Caco-2 (cell line): ENCODE results near the gene LONP1. TPM values are rescaled to one million over a fixed set of nuclear protein-coding genes. Genes with fewer than 3 reads are reported as not detected.

Experiments used
- BruUV-seq: library from RNA; stranded (reverse); fragments of 400-500 nt; replicated peaks from 2 replicates; lab custom pipeline; 2021; lab: Mats Ljungman, UMichigan
- CTCF ChIA-PET: fragments of 300-600 bp; sonication (Branson Sonifier 250); formaldehyde crosslinking; loops from one replicate; lab custom pipeline; 2022; ENCODE audit warnings: antibody characterized with exemption; lab: Charles Lee
- POLR2A ChIA-PET: fragments of 300-600 bp; sonication (Branson Sonifier 250); formaldehyde crosslinking; loops from one replicate; lab custom pipeline; 2022; ENCODE audit warnings: antibody characterized with exemption; lab: Charles Lee
- DNase-seq, 2 experiments: peaks; one replicate each; pipeline versions ENCODE4 v3.0.0 to v3.0.0-alpha.2; 2020 to 2022
- H3K27me3 ChIP-seq: replicated peaks from 2 replicates; pipeline ENCODE4 v1.6.0; 2011; ENCODE audit warnings: low read length; ENCODE audit not compliant: control insufficient read depth, insufficient read depth
- H3K36me3 ChIP-seq: 2 replicates; pipeline ENCODE4 v1.5.1; 2011; ENCODE audit warnings: low read length; ENCODE audit not compliant: control insufficient read depth, insufficient read depth
- H3K4me1 ChIP-seq: fragments of 250-450 bp; sonication (Bioruptor Pico); 2 replicates; pipeline ENCODE4 v1.5.1; 2020; ENCODE audit warnings: mild to moderate bottlenecking
- H3K4me3 ChIP-seq: 2 replicates; pipeline ENCODE4 v1.5.1; 2011; ENCODE audit warnings: low read depth, mild to moderate bottlenecking, control low read depth, low read length
- H3K9me3 ChIP-seq: fragments of 250-450 bp; sonication (Bioruptor Pico); 2 replicates; pipeline ENCODE4 v1.5.1; 2020; ENCODE audit warnings: mild to moderate bottlenecking, moderate library complexity
- H3K27ac Mint-ChIP-seq: one replicate; pipeline ENCODE4 v1.8.0; 2022; ENCODE audit warnings: mixed read lengths; ENCODE audit not compliant: unreplicated experiment
- H3K27me3 Mint-ChIP-seq: one replicate; pipeline ENCODE4 v1.8.0; 2022; ENCODE audit warnings: mixed read lengths; ENCODE audit not compliant: insufficient read depth, unreplicated experiment
- H3K36me3 Mint-ChIP-seq: one replicate; pipeline ENCODE4 v1.8.0; 2022; ENCODE audit warnings: mild to moderate bottlenecking, mixed read lengths; ENCODE audit not compliant: insufficient read depth, unreplicated experiment
- H3K4me1 Mint-ChIP-seq: one replicate; pipeline ENCODE4 v1.8.0; 2022; ENCODE audit warnings: low read depth, mixed read lengths; ENCODE audit not compliant: unreplicated experiment
- H3K4me3 Mint-ChIP-seq: one replicate; pipeline ENCODE4 v1.8.0; 2022; ENCODE audit warnings: mild to moderate bottlenecking, moderate library complexity, mixed read lengths; ENCODE audit not compliant: unreplicated experiment
- H3K9me3 Mint-ChIP-seq: one replicate; pipeline ENCODE4 v1.8.0; 2022; ENCODE audit warnings: mixed read lengths; ENCODE audit not compliant: unreplicated experiment
- CTCF ChIP-seq, 2 experiments: fragments of 200-600 bp in 1 of 2; IDR thresholded peaks; 1 replicate in 1 of 2; 2 replicates in 1 of 2; pipeline versions ENCODE4 v1.5.1 to v1.8.0; 2011 to 2022; ENCODE audit warnings: antibody characterized with exemption in 1 of 2, control low read depth in 1 of 2, inconsistent platforms in 1 of 2, low read depth in 1 of 2, low read length in 1 of 2, mild to moderate bottlenecking in 1 of 2, moderate library complexity in 1 of 2; ENCODE audit not compliant: insufficient read depth in 1 of 2, severe bottlenecking in 1 of 2, unreplicated experiment in 1 of 2
- intact Hi-C: fragments of 100-400 bp; cut with micrococcal nuclease; formaldehyde crosslinking; loops from one replicate; pipeline ENCODE4 v1.10.0; 2022; ENCODE audit not compliant: unreplicated experiment
- total RNA-seq: library from RNA; stranded (reverse); gene quantifications from 2 replicates; pipeline ENCODE4 v1.2.3, GENCODE V29; 2022

Gene LONP1
- total RNA-seq, 1 experiment from 2014 or later: 208 TPM

- no TSS peak for BruUV-seq
- Histone ChIP-seq H3K4me1 (no peaks in the 10 kb centered on the region), H3K27me3 (no peaks in the 10 kb centered on the region), H3K9me3 (no peaks in the 10 kb centered on the region), H3K36me3 (peaks cover 1% of the 10 kb centered on the region; the same call in 1 of the 2 replicates), H3K4me3 (no peak overlapping the region)
- ChIA-PET POLR2A (no interaction called here), CTCF (no interaction called here)
- Mint-ChIP-seq H3K27me3 (no peaks in the 10 kb centered on the region), H3K9me3 (no peaks in the 10 kb centered on the region), H3K4me1 (no peaks in the 10 kb centered on the region), H3K36me3 (peaks cover 94% of the 10 kb centered on the region), H3K4me3 (no peak overlapping the region), H3K27ac (no peak overlapping the region)
- no peak for TF ChIP-seq CTCF (IDR thresholded peaks at IDR 0.05; ENCODE audit: insufficient read depth in 1 of 2, low read depth in 1 of 2, low read length in 1 of 2, severe bottlenecking in 1 of 2, unreplicated experiment in 1 of 2)
- intact Hi-C loops: no loop called here
- no peak for DNase-seq
Observed at GRCh38 chr19:5644037-5644436, 75.9 kb downstream of the LONP1 start.

- no peak for DNase-seq
- no peaks in the 10 kb centered on the region for H3K4me1 Mint-ChIP-seq
- CTCF ChIA-PET: no interaction called here
- Histone ChIP-seq H3K27me3 (no peaks in the 10 kb centered on the region), H3K4me3 (no peak overlapping the region), H3K4me1 (no peaks in the 10 kb centered on the region), H3K9me3 (no peaks in the 10 kb centered on the region), H3K36me3 (peaks cover 1% of the 10 kb centered on the region; the same call in 1 of the 2 replicates)
- no peak overlapping the region for H3K4me3 Mint-ChIP-seq
- H3K36me3 Mint-ChIP-seq: peaks cover 96% of the 10 kb centered on the region
- H3K9me3 Mint-ChIP-seq: no peaks in the 10 kb centered on the region
- no peaks in the 10 kb centered on the region for H3K27me3 Mint-ChIP-seq
- POLR2A ChIA-PET: no interaction called here
- H3K27ac Mint-ChIP-seq: no peak overlapping the region
- intact Hi-C loops: no loop called here
- no peak for TF ChIP-seq CTCF (IDR thresholded peaks at IDR 0.05; ENCODE audit: insufficient read depth in 1 of 2, low read depth in 1 of 2, low read length in 1 of 2, severe bottlenecking in 1 of 2, unreplicated experiment in 1 of 2)
- BruUV-seq: no TSS peak
Observed at GRCh38 chr19:5643060-5643459, 76.9 kb downstream of the LONP1 start.

- H3K9me3 Mint-ChIP-seq: no peaks in the 10 kb centered on the region
- H3K4me3 Mint-ChIP-seq: no peak overlapping the region
- no TSS peak for BruUV-seq
- H3K36me3 Mint-ChIP-seq: peaks cover 91% of the 10 kb centered on the region
- intact Hi-C loops: no loop called here
- H3K4me1 ChIP-seq: no peaks in the 10 kb centered on the region
- POLR2A ChIA-PET: no interaction called here
- H3K4me3 ChIP-seq: no peak overlapping the region
- peaks cover 1% of the 10 kb centered on the region; the same call in 1 of the 2 replicates for H3K36me3 ChIP-seq
- DNase-seq: no peak
- no peaks in the 10 kb centered on the region for H3K4me1 Mint-ChIP-seq
- no peaks in the 10 kb centered on the region for H3K27me3 Mint-ChIP-seq
- TF ChIP-seq CTCF (IDR thresholded peaks at IDR 0.05; ENCODE audit: insufficient read depth in 1 of 2, low read depth in 1 of 2, low read length in 1 of 2, severe bottlenecking in 1 of 2, unreplicated experiment in 1 of 2): no peak
- no peaks in the 10 kb centered on the region for H3K9me3 ChIP-seq
- H3K27me3 ChIP-seq: no peaks in the 10 kb centered on the region
- no peak overlapping the region for H3K27ac Mint-ChIP-seq
- CTCF ChIA-PET: no interaction called here
Observed at GRCh38 chr19:5642204-5642603, 77.7 kb downstream of the LONP1 start.

Other genes starting within 250 kb of the LONP1 start
- gene TINCR, start 152.2 kb downstream of the LONP1 start, total RNA-seq: 3.8 and 4.1 TPM in 2 replicates
- gene SAFB2, start 97.4 kb downstream of the LONP1 start, total RNA-seq: 81.3 and 104 TPM in 2 replicates
- 120 and 132 TPM in 2 replicates for gene SAFB, start 97.1 kb downstream of the LONP1 start, total RNA-seq
- 43.1 and 44.0 TPM in 2 replicates for gene MICOS13, start 39.6 kb downstream of the LONP1 start, total RNA-seq
- 2.4 and 3.1 TPM in 2 replicates for gene HSD11B1L, start 39.1 kb downstream of the LONP1 start, total RNA-seq
- 951 and 1,003 TPM in 2 replicates for gene RPL36, start 29.9 kb downstream of the LONP1 start, total RNA-seq
- not detected in 2 replicates for gene CATSPERD, start 491 bp upstream of the LONP1 start, total RNA-seq
- gene PRR22, start 64.6 kb upstream of the LONP1 start, total RNA-seq: 7.1 TPM in 2 replicates
- gene DUS3L, start 71.0 kb upstream of the LONP1 start, total RNA-seq: 73.3 and 75.4 TPM in 2 replicates
- gene NRTN, start 84.9 kb upstream of the LONP1 start, total RNA-seq: 2.6 and 3.9 TPM in 2 replicates
- gene FUT6, start 119.6 kb upstream of the LONP1 start, total RNA-seq: not detected in 2 replicates
- 0.26 and 0.34 TPM in 2 replicates for gene FUT3, start 131.3 kb upstream of the LONP1 start, total RNA-seq
- not detected in 2 replicates for gene FUT5, start 150.4 kb upstream of the LONP1 start, total RNA-seq
- gene NDUFA11, start 183.6 kb upstream of the LONP1 start, total RNA-seq: 272 and 274 TPM in 2 replicates
- gene VMAC, start 184.7 kb upstream of the LONP1 start, total RNA-seq: 4.7 and 4.8 TPM in 2 replicates
- gene CAPS, start 194.1 kb upstream of the LONP1 start, total RNA-seq: 5.8 and 7.2 TPM in 2 replicates